Peyer's patch (tissue), 4 donors: ENCODE measurements around the gene ANXA3.

ENCODE experiments used
- POLR2A ChIP-seq, 2 donors: fragments of 450-650 bp; IDR thresholded peaks; one replicate each; pipeline ENCODE4 v1.5.1; 2017; ENCODE audit warnings: antibody characterized with exemption in 2 of 2, mild to moderate bottlenecking in 2 of 2, moderate library complexity in 2 of 2
- TF ChIP-seq, protein P1 (sequence below), 6 experiments: fragments of 450-650 bp in 4 of 6; fragments of 200-600 bp in 2 of 6; sonication (generic) in 1 of 6; IDR thresholded peaks; one replicate each; pipeline ENCODE4 v1.5.1; 2017 to 2019; ENCODE audit warnings: antibody characterized with exemption in 6 of 6, mild to moderate bottlenecking in 3 of 6, moderate library complexity in 1 of 6

DNA sequence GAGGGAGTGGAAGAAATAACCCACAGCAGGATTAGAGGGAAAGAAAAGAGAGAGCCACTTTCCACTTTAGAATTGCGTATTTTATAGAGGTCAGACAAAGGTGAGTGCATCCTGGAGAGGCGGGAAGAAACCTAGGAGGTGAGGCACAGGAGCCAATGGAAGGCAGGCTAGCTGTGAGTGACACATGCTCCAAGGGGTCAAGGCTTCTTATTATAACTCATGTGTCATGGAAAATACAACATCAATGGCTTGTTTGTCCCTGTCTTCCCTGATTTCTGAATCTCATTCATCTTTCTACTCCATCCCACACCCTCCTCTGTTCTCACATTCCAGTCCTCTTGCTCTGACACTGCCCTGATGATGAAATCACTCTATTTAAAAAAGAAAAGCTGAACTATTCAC lies 14.4 kb downstream of the ANXA3 start:
- TF ChIP-seq POLR2A (IDR thresholded peaks at IDR 0.05): no peak
- TF ChIP-seq, protein P1, sequence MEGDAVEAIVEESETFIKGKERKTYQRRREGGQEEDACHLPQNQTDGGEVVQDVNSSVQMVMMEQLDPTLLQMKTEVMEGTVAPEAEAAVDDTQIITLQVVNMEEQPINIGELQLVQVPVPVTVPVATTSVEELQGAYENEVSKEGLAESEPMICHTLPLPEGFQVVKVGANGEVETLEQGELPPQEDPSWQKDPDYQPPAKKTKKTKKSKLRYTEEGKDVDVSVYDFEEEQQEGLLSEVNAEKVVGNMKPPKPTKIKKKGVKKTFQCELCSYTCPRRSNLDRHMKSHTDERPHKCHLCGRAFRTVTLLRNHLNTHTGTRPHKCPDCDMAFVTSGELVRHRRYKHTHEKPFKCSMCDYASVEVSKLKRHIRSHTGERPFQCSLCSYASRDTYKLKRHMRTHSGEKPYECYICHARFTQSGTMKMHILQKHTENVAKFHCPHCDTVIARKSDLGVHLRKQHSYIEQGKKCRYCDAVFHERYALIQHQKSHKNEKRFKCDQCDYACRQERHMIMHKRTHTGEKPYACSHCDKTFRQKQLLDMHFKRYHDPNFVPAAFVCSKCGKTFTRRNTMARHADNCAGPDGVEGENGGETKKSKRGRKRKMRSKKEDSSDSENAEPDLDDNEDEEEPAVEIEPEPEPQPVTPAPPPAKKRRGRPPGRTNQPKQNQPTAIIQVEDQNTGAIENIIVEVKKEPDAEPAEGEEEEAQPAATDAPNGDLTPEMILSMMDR (IDR thresholded peaks at IDR 0.05): no peak
